GM12878 (cell line): ENCODE measurements around the gene BMPR1B. TPM values are rescaled to one million over a fixed set of nuclear protein-coding genes. Genes with fewer than 3 reads are reported as not detected.

Source experiments
- ATAC-seq: fragments of 200-7000 bp; cut with Tn5 transposase; 3 replicates; pipeline ENCODE4 v1.9.1; 2020; ENCODE audit warnings: mild to moderate bottlenecking, moderate library complexity
- BruUV-seq: library from RNA; stranded (reverse); fragments of 400-500 nt; replicated peaks from 2 replicates; lab custom pipeline; 2021; lab: Mats Ljungman, UMichigan
- CTCF ChIA-PET: fragments of 300-600 bp; sonication (Branson Sonifier 250); formaldehyde crosslinking; extraction: SDS; loops from one replicate; lab custom pipeline; 2021; ENCODE audit warnings: inconsistent platforms; lab: Yijun Ruan, JAX
- POLR2A ChIA-PET: fragments of 350-600 bp; formaldehyde crosslinking; extraction: SDS; loops from one replicate; lab custom pipeline; 2021; ENCODE audit warnings: inconsistent platforms; lab: Charles Lee
- RAD21 ChIA-PET: fragments of 300-600 bp; sonication (Branson Sonifier 250); formaldehyde crosslinking; loops from one replicate; lab custom pipeline; 2023; ENCODE audit warnings: antibody characterized with exemption; ENCODE audit not compliant: unreplicated experiment; lab: Charles Lee
- SMC1A ChIA-PET: fragments of 300-600 bp; sonication (Branson Sonifier 250); formaldehyde crosslinking; loops from one replicate; lab custom pipeline; 2023; ENCODE audit not compliant: unreplicated experiment, uncharacterized antibody; lab: Charles Lee
- DNase-seq: peaks from one replicate; pipeline ENCODE4 v3.0.0-alpha.2; 2011; ENCODE audit warnings: low read depth, low spot score
- FAIRE-seq: peaks from 3 replicates; lab custom pipeline; 2011; peaks lifted over from hg19 to GRCh38; lab: Jason Lieb, UNC
- H2AFZ ChIP-seq: 2 replicates; pipeline ENCODE4 v1.6.0; 2011; ENCODE audit warnings: low read depth, low read length, control low read depth; ENCODE audit not compliant: control insufficient read depth
- H3K27ac ChIP-seq: 2 replicates; pipeline ENCODE4 v1.5.1; 2011; ENCODE audit warnings: control low read depth; ENCODE audit not compliant: control insufficient read depth, insufficient read depth
- H3K27me3 ChIP-seq, 2 experiments: replicated peaks in 1 of 2; 2 replicates each; pipeline versions ENCODE4 v1.6.0 to v1.6.1; 2011; ENCODE audit warnings: low read length in 1 of 2; ENCODE audit not compliant: control insufficient read depth in 2 of 2, insufficient read depth in 2 of 2
- H3K36me3 ChIP-seq, 2 experiments: 2 replicates each; pipeline ENCODE4 v1.5.1; 2011; ENCODE audit warnings: low read length in 1 of 2; ENCODE audit not compliant: control insufficient read depth in 2 of 2, insufficient read depth in 2 of 2
- H3K4me1 ChIP-seq: 2 replicates; pipeline ENCODE4 v1.6.1; 2011; ENCODE audit warnings: mild to moderate bottlenecking, low read length, moderate library complexity, mixed read lengths; ENCODE audit not compliant: control insufficient read depth, insufficient read depth
- H3K4me2 ChIP-seq: 2 replicates; pipeline ENCODE4 v1.6.0; 2011; ENCODE audit warnings: control low read depth; ENCODE audit not compliant: control insufficient read depth, insufficient read depth
- H3K4me3 ChIP-seq: fragments of 200-600 bp; sonication (generic); 2 replicates; pipeline ENCODE4 v1.5.1; 2016
- H3K79me2 ChIP-seq: 2 replicates; pipeline ENCODE4 v1.6.0; 2011; ENCODE audit warnings: low read length; ENCODE audit not compliant: control insufficient read depth, insufficient read depth
- H3K9ac ChIP-seq: 2 replicates; pipeline ENCODE4 v1.8.0; 2011; ENCODE audit warnings: low read length, control low read depth, mixed read lengths; ENCODE audit not compliant: control insufficient read depth, insufficient read depth
- H3K9me3 ChIP-seq: replicated peaks from 3 replicates; pipeline ENCODE4 v1.5.1; 2011; ENCODE audit warnings: mild to moderate bottlenecking, low read length; ENCODE audit not compliant: control insufficient read depth, insufficient read depth
- H4K20me1 ChIP-seq: 2 replicates; pipeline ENCODE4 v1.6.0; 2011; ENCODE audit not compliant: control insufficient read depth, insufficient read depth
- ASH2L ChIP-seq: fragments of 300-600, 200-600 bp; sonication (generic); IDR thresholded peaks from 2 replicates; pipeline ENCODE4 v1.6.1; 2017; ENCODE audit warnings: low read depth, mild to moderate bottlenecking, borderline replicate concordance
- CBFB ChIP-seq: IDR thresholded peaks from 2 replicates; pipeline ENCODE4 v1.6.1; 2016; ENCODE audit warnings: antibody characterized with exemption, low read depth
- CREM ChIP-seq: IDR thresholded peaks from 2 replicates; pipeline ENCODE4 v1.6.1; 2014; ENCODE audit warnings: antibody characterized with exemption, low read depth
- E2F4 ChIP-seq: IDR thresholded peaks from 2 replicates; pipeline ENCODE4 v1.6.1; 2012; ENCODE audit warnings: low read depth, low read length, improper control_type of control experiment
- E2F8 ChIP-seq: fragments of 450-650 bp; IDR thresholded peaks from 2 replicates; pipeline ENCODE4 v1.6.1; 2018; ENCODE audit warnings: mild to moderate bottlenecking, low read depth, moderate library complexity; ENCODE audit not compliant: partially characterized antibody
- HDAC6 ChIP-seq: fragments of 200-600 bp; sonication (generic); IDR thresholded peaks from one replicate; pipeline ENCODE4 v1.8.0; 2017; ENCODE audit warnings: antibody characterized with exemption; ENCODE audit not compliant: unreplicated experiment
- KAT2A ChIP-seq: conservative IDR thresholded peaks from 2 replicates; pipeline ENCODE4 v1.6.1; 2011; ENCODE audit warnings: low read depth, low read length; ENCODE audit not compliant: control insufficient read depth
- KLF5 ChIP-seq: fragments of 450-650 bp; IDR thresholded peaks from 2 replicates; pipeline ENCODE4 v1.6.1; 2014; ENCODE audit warnings: mild to moderate bottlenecking; ENCODE audit not compliant: partially characterized antibody
- NR2C2 ChIP-seq: IDR thresholded peaks from 2 replicates; pipeline ENCODE4 v1.6.1; 2011; ENCODE audit warnings: borderline replicate concordance, low read depth; ENCODE audit not compliant: control insufficient read depth, insufficient read length
- RAD51 ChIP-seq: fragments of 450-650 bp; IDR thresholded peaks from 2 replicates; pipeline ENCODE4 v1.6.1; 2016; ENCODE audit warnings: moderate library complexity, mild to moderate bottlenecking, inconsistent platforms
- SKIL ChIP-seq: fragments of 450-650 bp; IDR thresholded peaks from 2 replicates; pipeline ENCODE4 v1.6.1; 2017; ENCODE audit warnings: mild to moderate bottlenecking, low read depth, inconsistent platforms; ENCODE audit not compliant: poor library complexity, severe bottlenecking
- SPI1 ChIP-seq: IDR thresholded peaks from 2 replicates; pipeline ENCODE4 v1.6.1; 2011; ENCODE audit warnings: low read depth, mild to moderate bottlenecking, low read length, moderate library complexity, borderline replicate concordance; ENCODE audit not compliant: insufficient read depth
- STAT3 ChIP-seq: IDR thresholded peaks from 2 replicates; pipeline ENCODE4 v1.6.1; 2011; ENCODE audit warnings: low read depth, low read length, improper control_type of control experiment
- TCF12 ChIP-seq: IDR thresholded peaks from 2 replicates; pipeline ENCODE4 v1.6.1; 2011; ENCODE audit warnings: low read depth, mild to moderate bottlenecking, low read length
- ZBTB33 ChIP-seq: fragments of 450-650 bp; IDR thresholded peaks from 2 replicates; pipeline ENCODE4 v1.6.1; 2017; ENCODE audit warnings: mild to moderate bottlenecking
- ZNF217 ChIP-seq: fragments of 450-650 bp; IDR thresholded peaks from 2 replicates; pipeline ENCODE4 v1.6.1; 2017; ENCODE audit warnings: antibody characterized with exemption, mild to moderate bottlenecking
- WGBS: methylation state at CpG from one replicate; pipeline ENCODE4 v1.1.6; 2016; ENCODE audit warnings: low lambda C conversion rate; ENCODE audit not compliant: insufficient replicate concordance, insufficient coverage; ENCODE audit errors: missing lambda C conversion rate; 5-methylcytosine and 5-hydroxymethylcytosine counted together
- in situ Hi-C: fragments of 300-500 bp; cut with MboI; formaldehyde crosslinking; loops from 9 replicates; pipeline ENCODE4 v1.14.3; 2018; ENCODE audit warnings: mixed read lengths
- intact Hi-C: fragments of 100-400 bp; cut with micrococcal nuclease; formaldehyde crosslinking; loops from one replicate; pipeline ENCODE4 v1.14.2; 2022; ENCODE audit not compliant: unreplicated experiment
- polyA plus RNA-seq, 11 experiments: library from polyadenylated mRNA; depleted of rRNA in 4 of 11; unstranded in 6 of 11; stranded (reverse) in 5 of 11; fragments of >200 nt; fragmentation: Nextera tagmentation in 4 of 11; fragmentation: Illumina TruSeq in 1 of 11; extraction: Ambion mirVana in 4 of 11; extraction: Trizol in 1 of 11; gene quantifications; 1 replicate in 1 of 11; 2 replicates in 10 of 11; pipeline versions ENCODE4 v1.2.1 to v1.2.3, GENCODE V29; 2011 to 2016; ENCODE audit warnings: inconsistent platforms in 2 of 11, missing spikeins in 2 of 11, low read depth in 1 of 11
- total RNA-seq, 4 experiments: library from RNA; depleted of rRNA in 3 of 4; stranded (reverse); fragments of >200 nt in 3 of 4; fragmentation: Illumina TruSeq in 1 of 4; extraction: Trizol in 1 of 4; gene quantifications; 2 replicates each; pipeline versions ENCODE4 v1.2.1 to v1.2.3, GENCODE V29; 2013 to 2021

The BMPR1B gene
- total and polyA plus RNA-seq, 10 of the 15 experiments (the other 5 are each of a cell fraction or from before 2014, with no cell fraction given), result not detected

GRCh38 chr4:94920369-94920768, 162.6 kb downstream of the BMPR1B start (continued):
- TF ChIP-seq SPI1 (no peak), ZBTB33 (no peak)

GRCh38 chr4:94924566-94924965, 166.8 kb downstream of the BMPR1B start:
- ChIA-PET SMC1A (no interaction called here), CTCF (no interaction called here), RAD21 (no interaction called here), POLR2A (no interaction called here)
- no peaks in the 10 kb centered on the region for H4K20me1 ChIP-seq
- H3K4me1 ChIP-seq, result no peaks in the 10 kb centered on the region
- H3K9ac ChIP-seq, result no peak overlapping the region
- no peaks in the 10 kb centered on the region for H3K27me3 ChIP-seq
- H3K4me3 ChIP-seq, result no peak overlapping the region
- intact Hi-C loops (no loop called here), in situ Hi-C loops (no loop called here)
- no peaks in the 10 kb centered on the region for H3K79me2 ChIP-seq
- ATAC-seq (no peak), DNase-seq (no peak), FAIRE-seq (no peak)
- 5% methylated on average over 2 of the region's 2 CpGs for WGBS
- no peak overlapping the region for H3K27ac ChIP-seq
- H3K36me3 ChIP-seq, result no peaks in the 10 kb centered on the region
- BruUV-seq, result no TSS peak
- no peak overlapping the region for H2AFZ ChIP-seq
- no peak overlapping the region for H3K4me2 ChIP-seq
- no peaks in the 10 kb centered on the region for H3K9me3 ChIP-seq
- TF ChIP-seq E2F8, result no peak
- TF ChIP-seq CREM, result no peak
- no peak for TF ChIP-seq STAT3
- no peak for TF ChIP-seq HDAC6
- TF ChIP-seq NR2C2, result no peak
- no peak for TF ChIP-seq ZNF217
- TF ChIP-seq KLF5, result no peak
- no peak for TF ChIP-seq CBFB
- TF ChIP-seq TCF12, result no peak
- no peak for TF ChIP-seq ASH2L
- no peak for TF ChIP-seq KAT2A
- TF ChIP-seq E2F4, result no peak
- no peak for TF ChIP-seq SKIL
- TF ChIP-seq RAD51, result no peak
